Aortic smooth muscle cell (primary cell): ENCODE data around the gene ZFP36L1. TPM values are rescaled to one million over a fixed set of nuclear protein-coding genes. Genes with fewer than 3 reads are reported as not detected.

ENCODE experiments used
- total RNA-seq: library from RNA; depleted of rRNA; stranded (reverse); fragments of >200 nt; gene quantifications from 2 replicates; pipeline ENCODE4 v1.2.3, GENCODE V29; 2014

Gene ZFP36L1, protein sequence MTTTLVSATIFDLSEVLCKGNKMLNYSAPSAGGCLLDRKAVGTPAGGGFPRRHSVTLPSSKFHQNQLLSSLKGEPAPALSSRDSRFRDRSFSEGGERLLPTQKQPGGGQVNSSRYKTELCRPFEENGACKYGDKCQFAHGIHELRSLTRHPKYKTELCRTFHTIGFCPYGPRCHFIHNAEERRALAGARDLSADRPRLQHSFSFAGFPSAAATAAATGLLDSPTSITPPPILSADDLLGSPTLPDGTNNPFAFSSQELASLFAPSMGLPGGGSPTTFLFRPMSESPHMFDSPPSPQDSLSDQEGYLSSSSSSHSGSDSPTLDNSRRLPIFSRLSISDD
- total RNA-seq, result 4.8 and 12.1 TPM in 2 replicates

DNA sequence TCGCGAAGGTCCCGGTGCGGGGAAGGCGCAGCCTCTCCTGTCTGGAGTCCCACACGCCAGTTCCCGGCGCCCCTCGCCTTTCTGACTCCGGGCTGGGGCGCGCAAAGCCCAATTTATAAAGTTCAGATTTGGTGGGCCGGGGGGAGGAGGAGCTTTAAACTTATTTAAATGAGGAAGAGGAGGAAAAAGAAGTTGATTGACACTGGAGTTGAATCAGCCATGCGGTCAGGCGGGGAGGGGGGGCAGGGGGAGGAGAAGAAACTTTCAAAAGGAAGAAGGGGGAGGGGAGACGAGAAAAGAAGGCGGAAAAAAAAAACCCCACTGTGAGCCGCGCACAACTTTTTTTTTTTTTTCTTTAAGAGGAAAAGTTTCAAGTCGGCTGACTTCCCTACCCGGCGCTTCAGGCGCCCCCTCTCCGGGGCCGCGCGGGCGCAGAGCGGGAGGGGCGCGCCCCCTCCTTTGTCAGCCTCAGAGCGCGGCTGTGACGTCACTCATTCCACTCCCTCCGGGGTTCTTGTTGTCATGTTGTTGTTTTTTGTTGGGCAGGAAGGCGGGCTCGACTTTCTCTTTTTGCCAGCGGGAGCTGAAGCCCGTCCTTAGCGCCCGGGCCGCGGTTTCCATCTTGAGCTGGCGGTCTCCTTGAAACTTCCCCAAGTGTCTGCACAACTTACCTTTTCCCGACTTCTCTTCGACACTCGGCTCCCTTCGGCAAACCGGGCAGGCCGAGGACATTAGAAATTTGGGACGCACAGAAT lies at the start of gene ZFP36L1:
Gene ZFP36L1, minus strand, starts transcription at position 89 of the 755 bp plus-strand sequence. CDS start 129 bp downstream, outside the sequence.

Other genes with a start within 250 kb of the ZFP36L1 start
- 199 and 262 TPM in 2 replicates for gene ACTN1, start 186.2 kb upstream of the ZFP36L1 start, total RNA-seq